Stimulated activated CD4-positive, alpha-beta T cell treated with anti-CD3 and anti-CD28 coated beads, Interleukin-15, amount 100 ng/mL, for 48 hours (primary cell): ENCODE measurements around the gene CCNJL.

Source experiments
- DNase-seq, 2 donors: peaks; one replicate each; pipeline ENCODE4 v3.0.0-alpha.2; 2020; ENCODE audit warnings: low read depth in 2 of 2

The CCNJL gene

GRCh38 chr5:160229190-160229742 lies 83.1 kb downstream of the CCNJL start, which contains the start of gene FABP6:
TSS of gene FABP6 (plus strand) at chr5:160229506. CDS start at chr5:160229558, 52 bp downstream.
- no peak for DNase-seq

- DNase-seq = no peak
Measured at GRCh38 chr5:160227012-160227411, 85.4 kb downstream of the CCNJL start.

DNA sequence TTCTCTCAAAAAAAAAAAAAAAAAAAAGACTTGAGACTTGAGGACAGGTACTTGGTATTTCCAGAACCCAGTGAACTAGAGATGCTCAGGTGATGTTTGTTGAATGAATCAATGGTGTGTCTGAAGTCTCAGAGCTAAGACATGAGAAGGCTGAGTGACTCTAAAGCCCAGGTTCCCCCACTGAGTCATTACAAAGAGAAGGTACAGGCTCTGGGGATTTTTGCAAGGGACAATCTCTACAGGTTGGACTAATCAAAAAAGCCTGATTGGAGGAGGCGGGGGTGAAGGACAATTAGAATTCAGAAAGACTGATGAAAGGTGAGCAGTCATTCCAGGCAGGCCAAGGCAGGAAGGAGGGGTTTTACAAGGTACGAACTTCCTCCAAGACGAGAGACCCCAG lies 91.3 kb downstream of the CCNJL start:
- DNase-seq = no peak

GRCh38 chr5:160219356-160219755 lies 93.0 kb downstream of the CCNJL start:
- no peak for DNase-seq

GRCh38 chr5:160213537-160213936 lies 98.8 kb downstream of the CCNJL start:
- DNase-seq = no peak

GRCh38 chr5:160211352-160211751 lies 101.0 kb downstream of the CCNJL start:
- DNase-seq = no peak

- DNase-seq = no peak
Measured at GRCh38 chr5:160210606-160211005, 101.8 kb downstream of the CCNJL start.

DNA sequence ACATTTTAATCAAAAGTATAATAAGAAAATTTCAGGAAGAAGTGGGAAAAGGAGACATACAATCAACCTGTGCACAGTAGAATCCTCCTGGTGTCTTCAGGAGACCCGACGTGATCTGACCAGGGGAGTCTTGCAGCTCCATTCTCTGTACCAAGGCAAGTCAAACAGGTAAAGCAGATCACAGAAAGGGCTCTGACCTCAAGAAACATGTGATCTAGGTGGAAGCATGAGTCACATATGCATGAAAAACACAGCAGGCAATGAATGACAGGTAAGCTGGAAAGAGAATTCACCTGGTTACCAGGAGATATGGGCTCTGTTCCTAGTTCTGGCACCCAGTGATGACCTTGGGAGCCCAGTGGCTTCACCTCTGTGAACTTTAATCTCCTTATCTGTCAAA lies 102.4 kb downstream of the CCNJL start:
- DNase-seq = no peak

GRCh38 chr5:160207061-160207460 lies 105.3 kb downstream of the CCNJL start:
- DNase-seq = no peak
